H9 (cell line): ENCODE results near the gene RFX8. TPM values are rescaled to one million over a fixed set of nuclear protein-coding genes. Genes with fewer than 3 reads are reported as not detected.

Experiments used
- DNase-seq: peaks from one replicate; pipeline ENCODE4 v3.0.0-alpha.2; 2017
- H2AFZ ChIP-seq: one replicate; pipeline ENCODE4 v1.6.1; 2013; ENCODE audit warnings: mild to moderate bottlenecking, low read length, control low read depth, moderate library complexity
- H2AK5ac ChIP-seq: 2 replicates; pipeline ENCODE4 v1.6.1; 2013; ENCODE audit warnings: low read length, control low read depth, mixed read lengths; ENCODE audit not compliant: insufficient read length
- H2BK120ac ChIP-seq: one replicate; pipeline ENCODE4 v1.6.1; 2013; ENCODE audit warnings: low read depth, mild to moderate bottlenecking, low read length, control low read depth, inconsistent platforms; ENCODE audit not compliant: poor library complexity, severe bottlenecking
- H2BK12ac ChIP-seq: 2 replicates; pipeline ENCODE4 v1.6.1; 2013; ENCODE audit warnings: low read length, control low read depth, mixed read lengths, low read depth; ENCODE audit not compliant: insufficient read length
- H2BK15ac ChIP-seq: 2 replicates; pipeline ENCODE4 v1.6.1; 2013; ENCODE audit warnings: low read depth, low read length, control low read depth
- H2BK20ac ChIP-seq: one replicate; pipeline ENCODE4 v1.6.1; 2013; ENCODE audit warnings: low read depth, mild to moderate bottlenecking, low read length, control low read depth, inconsistent platforms; ENCODE audit not compliant: poor library complexity, severe bottlenecking
- H2BK5ac ChIP-seq: 2 replicates; pipeline ENCODE4 v1.6.1; 2013; ENCODE audit warnings: low read length, control low read depth, mixed read lengths; ENCODE audit not compliant: insufficient read length
- H3K14ac ChIP-seq: 2 replicates; pipeline ENCODE4 v1.6.1; 2013; ENCODE audit warnings: low read length, control low read depth; ENCODE audit not compliant: insufficient read depth
- H3K18ac ChIP-seq: 2 replicates; pipeline ENCODE4 v1.6.1; 2013; ENCODE audit warnings: low read depth, mild to moderate bottlenecking, mixed read lengths, low read length, control low read depth; ENCODE audit not compliant: insufficient read length
- H3K23ac ChIP-seq: 2 replicates; pipeline ENCODE4 v1.6.1; 2013; ENCODE audit warnings: low read length, control low read depth, mixed read lengths, low read depth; ENCODE audit not compliant: insufficient read length
- H3K23me2 ChIP-seq: 2 replicates; pipeline ENCODE4 v1.6.1; 2013; ENCODE audit warnings: low read depth, mild to moderate bottlenecking, mixed read lengths, low read length, control low read depth; ENCODE audit not compliant: insufficient read length, poor library complexity, severe bottlenecking
- H3K27ac ChIP-seq: 2 replicates; pipeline ENCODE4 v1.5.1; 2013; ENCODE audit warnings: low read length, control low read depth, mixed read lengths, low read depth; ENCODE audit not compliant: insufficient read length
- H3K27me3 ChIP-seq: 2 replicates; pipeline ENCODE4 v1.6.1; 2013; ENCODE audit warnings: low read length, control low read depth, inconsistent platforms; ENCODE audit not compliant: insufficient read depth
- H3K4ac ChIP-seq: 2 replicates; pipeline ENCODE4 v1.6.1; 2013; ENCODE audit warnings: low read depth, mild to moderate bottlenecking, control low read depth, inconsistent platforms, low read length, moderate library complexity
- H3K4me1 ChIP-seq: 2 replicates; pipeline ENCODE4 v1.6.1; 2013; ENCODE audit warnings: low read length, control low read depth, inconsistent platforms; ENCODE audit not compliant: insufficient read depth
- H3K4me2 ChIP-seq: 2 replicates; pipeline ENCODE4 v1.6.1; 2013; ENCODE audit warnings: low read length, control low read depth, mixed read lengths; ENCODE audit not compliant: insufficient read length, insufficient read depth
- H3K56ac ChIP-seq: 2 replicates; pipeline ENCODE4 v1.6.1; 2013; ENCODE audit warnings: low read depth, mild to moderate bottlenecking, mixed read lengths, low read length, control low read depth; ENCODE audit not compliant: insufficient read length
- H3K79me1 ChIP-seq: 2 replicates; pipeline ENCODE4 v1.6.1; 2013; ENCODE audit warnings: low read depth, mild to moderate bottlenecking, moderate library complexity, low read length, control low read depth, inconsistent platforms; ENCODE audit not compliant: insufficient read depth, poor library complexity, severe bottlenecking
- H3K79me2 ChIP-seq: 2 replicates; pipeline ENCODE4 v1.6.1; 2013; ENCODE audit warnings: low read length, control low read depth, inconsistent platforms; ENCODE audit not compliant: insufficient read depth
- H3K9ac ChIP-seq: 2 replicates; pipeline ENCODE4 v1.6.1; 2013; ENCODE audit warnings: low read length, control low read depth, mixed read lengths; ENCODE audit not compliant: insufficient read length; ENCODE audit errors: extremely low read depth
- H3K9me3 ChIP-seq: one replicate; pipeline ENCODE4 v1.6.1; 2013; ENCODE audit warnings: low read depth, low read length, inconsistent platforms; ENCODE audit not compliant: control insufficient read depth
- H3T11ph ChIP-seq: one replicate; pipeline ENCODE4 v1.6.1; 2013; ENCODE audit warnings: mild to moderate bottlenecking, low read length, control low read depth, inconsistent platforms
- H4K20me1 ChIP-seq: one replicate; pipeline ENCODE4 v1.6.1; 2013; ENCODE audit not compliant: control insufficient read depth, insufficient read length, insufficient read depth
- H4K5ac ChIP-seq: 2 replicates; pipeline ENCODE4 v1.6.1; 2013; ENCODE audit warnings: low read depth, mild to moderate bottlenecking, mixed read lengths, low read length, control low read depth; ENCODE audit not compliant: insufficient read length
- H4K8ac ChIP-seq: replicated peaks from 2 replicates; pipeline ENCODE4 v1.6.1; 2013; ENCODE audit warnings: low read length, control low read depth, mixed read lengths, low read depth; ENCODE audit not compliant: insufficient read length
- H4K91ac ChIP-seq: 2 replicates; pipeline ENCODE4 v1.6.1; 2013; ENCODE audit warnings: low read depth, mild to moderate bottlenecking, moderate library complexity, mixed read lengths, low read length, control low read depth; ENCODE audit not compliant: insufficient read length
- H3K27ac Mint-ChIP-seq, 3 experiments: 2 replicates in 2 of 3; 3 replicates in 1 of 3; pipeline ENCODE4 v1.8.0; 2020 to 2021; ENCODE audit warnings: mixed read lengths in 3 of 3, mild to moderate bottlenecking in 1 of 3, moderate library complexity in 1 of 3
- H3K27me3 Mint-ChIP-seq: 2 replicates; pipeline ENCODE4 v1.8.0; 2021; ENCODE audit warnings: low read depth, mild to moderate bottlenecking, moderate library complexity, mixed read lengths
- H3K36me3 Mint-ChIP-seq, 3 experiments: 2 replicates in 2 of 3; 3 replicates in 1 of 3; pipeline ENCODE4 v1.8.0; 2020 to 2021; ENCODE audit warnings: low read depth in 3 of 3, mixed read lengths in 3 of 3; ENCODE audit not compliant: insufficient read depth in 1 of 3
- H3K4me1 Mint-ChIP-seq, 2 experiments: 2 replicates each; pipeline ENCODE4 v1.8.0; 2020; ENCODE audit warnings: mixed read lengths in 2 of 2
- H3K4me3 Mint-ChIP-seq, 2 experiments: 2 replicates in 1 of 2; 3 replicates in 1 of 2; pipeline ENCODE4 v1.8.0; 2020 to 2021; ENCODE audit warnings: mild to moderate bottlenecking in 2 of 2, mixed read lengths in 2 of 2, moderate library complexity in 1 of 2
- H3K9me3 Mint-ChIP-seq, 2 experiments: 2 replicates in 1 of 2; 3 replicates in 1 of 2; pipeline ENCODE4 v1.8.0; 2020; ENCODE audit warnings: mild to moderate bottlenecking in 2 of 2, mixed read lengths in 2 of 2, moderate library complexity in 1 of 2
- WGBS: extraction: QIAGEN DNeasy Blood & Tissue Kit; methylation state at CpG from one replicate; pipeline ENCODE4 v1.1.7; 2013; ENCODE audit warnings: missing lambda C conversion rate, low lambda C conversion rate, mixed read lengths; ENCODE audit not compliant: insufficient read length; ENCODE audit errors: extremely low coverage; 5-methylcytosine and 5-hydroxymethylcytosine counted together
- total RNA-seq: library from RNA; stranded (reverse); gene quantifications from 2 replicates; pipeline ENCODE4 v1.2.1, GENCODE V29; 2021
- TF ChIP-seq, protein P1 (sequence below): fragments of 200-600 bp; sonication (generic); conservative IDR thresholded peaks from 3 replicates; pipeline ENCODE4 v1.8.0; 2021; ENCODE audit warnings: antibody characterized with exemption, mild to moderate bottlenecking

RFX8 gene
- total RNA-seq, 1 experiment from 2014 or later: 0.22 TPM

DNA sequence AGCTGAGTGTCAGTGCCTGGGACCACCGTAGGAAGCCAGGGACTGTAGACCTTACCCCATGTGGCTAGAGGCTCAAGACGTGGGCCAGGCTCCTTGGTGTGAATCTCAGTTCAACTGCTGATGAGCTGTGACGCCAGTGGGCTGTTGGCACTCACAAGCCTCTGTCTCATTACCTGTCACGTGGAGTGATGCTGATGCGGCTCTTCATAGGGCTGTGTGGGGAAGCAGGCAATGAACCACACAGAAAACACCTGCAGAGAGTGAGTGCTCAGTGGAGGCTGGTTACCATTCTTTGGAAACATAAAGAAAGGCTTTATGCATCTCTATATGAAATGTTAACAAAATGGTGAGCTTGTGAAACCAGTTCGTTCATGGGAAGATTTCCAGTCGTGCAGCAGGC is 123.7 kb downstream of the RFX8 start:
- no peak overlapping the region for H2BK120ac ChIP-seq
- H3K23me2 ChIP-seq: no peaks in the 10 kb centered on the region
- no peaks in the 10 kb centered on the region for H3K79me2 ChIP-seq
- Mint-ChIP-seq H3K4me3 (no peak overlapping the region), H3K27ac (no peak overlapping the region), H3K36me3 (no peaks in the 10 kb centered on the region), H3K27me3 (peaks cover 3% of the 10 kb centered on the region; the same call in 1 of the 2 replicates), H3K9me3 (no peaks in the 10 kb centered on the region), H3K4me1 (peaks cover 6 to 9% of the 10 kb centered on the region in 2 experiments; a peak in 2 of 4 replicates)
- H3K18ac ChIP-seq: no peak overlapping the region
- WGBS: no CpG with 5 or more reads among the region's 7 CpGs
- H3K56ac ChIP-seq: no peak overlapping the region
- H2AK5ac ChIP-seq: no peak overlapping the region
- no peak overlapping the region for H3K4ac ChIP-seq
- H4K20me1 ChIP-seq: no peaks in the 10 kb centered on the region
- H2BK5ac ChIP-seq: no peak overlapping the region
- no peak overlapping the region for H3K27ac ChIP-seq
- no peak overlapping the region for H4K5ac ChIP-seq
- H3K27me3 ChIP-seq: no peaks in the 10 kb centered on the region
- no peak overlapping the region for H2BK12ac ChIP-seq
- no peak overlapping the region for H3T11ph ChIP-seq
- TF ChIP-seq, protein P1, sequence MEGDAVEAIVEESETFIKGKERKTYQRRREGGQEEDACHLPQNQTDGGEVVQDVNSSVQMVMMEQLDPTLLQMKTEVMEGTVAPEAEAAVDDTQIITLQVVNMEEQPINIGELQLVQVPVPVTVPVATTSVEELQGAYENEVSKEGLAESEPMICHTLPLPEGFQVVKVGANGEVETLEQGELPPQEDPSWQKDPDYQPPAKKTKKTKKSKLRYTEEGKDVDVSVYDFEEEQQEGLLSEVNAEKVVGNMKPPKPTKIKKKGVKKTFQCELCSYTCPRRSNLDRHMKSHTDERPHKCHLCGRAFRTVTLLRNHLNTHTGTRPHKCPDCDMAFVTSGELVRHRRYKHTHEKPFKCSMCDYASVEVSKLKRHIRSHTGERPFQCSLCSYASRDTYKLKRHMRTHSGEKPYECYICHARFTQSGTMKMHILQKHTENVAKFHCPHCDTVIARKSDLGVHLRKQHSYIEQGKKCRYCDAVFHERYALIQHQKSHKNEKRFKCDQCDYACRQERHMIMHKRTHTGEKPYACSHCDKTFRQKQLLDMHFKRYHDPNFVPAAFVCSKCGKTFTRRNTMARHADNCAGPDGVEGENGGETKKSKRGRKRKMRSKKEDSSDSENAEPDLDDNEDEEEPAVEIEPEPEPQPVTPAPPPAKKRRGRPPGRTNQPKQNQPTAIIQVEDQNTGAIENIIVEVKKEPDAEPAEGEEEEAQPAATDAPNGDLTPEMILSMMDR: no peak
- DNase-seq: no peak
- H2AFZ ChIP-seq: no peak overlapping the region
- H2BK15ac ChIP-seq: no peak overlapping the region
- no peak overlapping the region for H4K8ac ChIP-seq
- H3K23ac ChIP-seq: no peak overlapping the region
- H3K79me1 ChIP-seq: no peaks in the 10 kb centered on the region
- H3K4me2 ChIP-seq: no peak overlapping the region
- no peak overlapping the region for H2BK20ac ChIP-seq
- no peak overlapping the region for H4K91ac ChIP-seq
- H3K4me1 ChIP-seq: no peaks in the 10 kb centered on the region
- no peak overlapping the region for H3K14ac ChIP-seq
- no peak overlapping the region for H3K9ac ChIP-seq
- no peaks in the 10 kb centered on the region for H3K9me3 ChIP-seq
